ENCODE measurements around the gene RAMP3. TPM values are rescaled to one million over a fixed set of nuclear protein-coding genes. Genes with fewer than 3 reads are reported as not detected.

The RAMP3 gene
- total and polyA plus RNA-seq, 9 donors, result 2.5 to 7.2 (median 3.8) TPM

DNA sequence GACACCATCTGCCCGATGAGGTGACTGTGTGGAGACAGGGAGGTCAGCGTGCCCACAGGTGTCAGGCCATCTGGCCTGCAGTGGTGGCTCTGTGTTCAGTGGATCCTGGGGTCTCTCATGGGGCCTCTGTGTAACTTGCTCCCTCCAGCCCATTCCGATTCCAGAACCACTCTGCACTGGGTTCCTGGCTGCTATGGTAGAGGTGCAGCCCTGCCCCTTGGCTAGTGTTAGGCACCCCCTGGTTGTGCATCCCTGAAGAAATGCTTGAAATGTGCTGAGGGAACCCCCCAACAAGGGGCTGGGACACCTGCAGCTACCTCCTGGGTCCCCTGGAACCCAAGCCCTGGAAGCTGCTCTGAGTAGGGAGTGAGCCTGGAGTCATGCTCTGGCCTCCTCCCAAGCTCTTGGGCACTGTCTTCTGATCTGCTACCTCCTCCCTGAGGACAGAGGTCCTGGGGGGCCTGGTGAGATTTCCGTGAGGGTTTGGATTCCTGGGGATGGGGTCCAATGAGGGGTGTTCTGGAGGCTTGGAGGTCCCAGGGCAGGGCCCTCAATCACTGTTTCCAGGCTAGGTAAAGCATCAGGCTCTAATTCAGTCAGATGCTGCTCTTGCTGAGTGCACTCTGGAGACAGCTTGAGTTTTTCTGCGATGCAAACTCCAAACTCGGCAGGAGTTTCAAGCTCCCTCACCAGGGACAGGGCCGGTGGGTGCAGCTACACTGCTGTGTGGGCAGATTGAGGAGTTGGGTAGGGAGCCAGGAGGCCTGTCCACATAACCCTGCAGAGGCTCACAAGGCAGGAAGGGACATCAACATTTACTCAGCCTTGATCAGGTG is 27.7 kb downstream of the RAMP3 start:
- Histone ChIP-seq H3K27ac (ENCODE audit: low read length) (no peak overlapping the region), H3K36me3 (ENCODE audit: control insufficient read depth, insufficient read depth, low read length) (no peaks in the 10 kb centered on the region), H3K27me3 (ENCODE audit: control insufficient read depth, insufficient read depth, low read length) (no peaks in the 10 kb centered on the region), H3K4me1 (ENCODE audit: control insufficient read depth, insufficient read depth, low read length) (no peaks in the 10 kb centered on the region), H3K9me3 (replicated peaks; ENCODE audit: control insufficient read depth, low read depth, low read length) (no peaks in the 10 kb centered on the region), H3K4me3 (ENCODE audit: low read length) (no peak overlapping the region)
- WGBS (ENCODE audit: insufficient coverage), result 57% methylated on average over 3 of the region's 7 CpGs
- no peak for DNase-seq

- DNase-seq, result no peak
- H3K4me3 ChIP-seq (ENCODE audit: low read length), result no peak overlapping the region
- no CpG with 5 or more reads among the region's 3 CpGs for WGBS (ENCODE audit: insufficient coverage)
Measured at GRCh38 chr7:45185864-45186250, 28.3 kb downstream of the RAMP3 start.

DNA sequence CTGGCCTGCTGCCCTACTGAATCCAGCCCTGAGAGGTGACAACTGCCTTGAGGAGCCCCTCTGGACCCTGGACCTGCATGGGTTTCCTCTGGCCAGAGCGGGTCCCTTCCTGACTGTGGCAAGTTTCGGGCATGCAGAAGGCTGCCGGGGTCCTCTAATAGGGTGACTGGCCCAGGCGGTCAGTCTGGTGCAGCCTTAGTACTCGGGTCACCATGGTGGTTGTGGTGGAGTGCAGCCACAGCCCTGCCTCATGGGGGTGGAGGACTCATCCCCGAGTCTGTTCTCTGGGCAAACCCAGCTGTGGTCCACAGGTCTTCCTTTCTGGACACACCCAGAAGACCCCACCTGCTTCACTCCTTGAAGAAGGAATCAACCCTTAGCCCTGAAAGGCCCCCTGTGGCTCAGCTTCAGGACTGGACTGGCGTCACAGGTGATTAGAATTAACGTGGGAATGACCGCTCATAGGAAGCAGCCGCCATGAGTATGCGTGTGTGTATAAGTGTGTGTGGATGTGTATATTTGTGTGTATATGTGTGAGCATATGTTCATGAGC is 28.7 kb downstream of the RAMP3 start:
- H3K4me1 ChIP-seq (ENCODE audit: control insufficient read depth, insufficient read depth, low read length), result no peaks in the 10 kb centered on the region
- H3K9me3 ChIP-seq (replicated peaks; ENCODE audit: control insufficient read depth, low read depth, low read length), result no peaks in the 10 kb centered on the region
- H3K27me3 ChIP-seq (ENCODE audit: control insufficient read depth, insufficient read depth, low read length), result no peaks in the 10 kb centered on the region
- H3K4me3 ChIP-seq (ENCODE audit: low read length), result no peak overlapping the region
- 87% methylated on average over 7 of the region's 11 CpGs for WGBS (ENCODE audit: insufficient coverage)
- no peaks in the 10 kb centered on the region for H3K36me3 ChIP-seq (ENCODE audit: control insufficient read depth, insufficient read depth, low read length)
- DNase-seq, result no peak
- H3K27ac ChIP-seq (ENCODE audit: low read length), result no peak overlapping the region

More at GRCh38 chr7:45185864-45186250, 28.3 kb downstream of the RAMP3 start:
- no peaks in the 10 kb centered on the region for H3K4me1 ChIP-seq (ENCODE audit: control insufficient read depth, insufficient read depth, low read length)
- no peaks in the 10 kb centered on the region for H3K9me3 ChIP-seq (replicated peaks; ENCODE audit: control insufficient read depth, low read depth, low read length)
- H3K27me3 ChIP-seq (ENCODE audit: control insufficient read depth, insufficient read depth, low read length), result no peaks in the 10 kb centered on the region
- H3K27ac ChIP-seq (ENCODE audit: low read length), result no peak overlapping the region
- no peaks in the 10 kb centered on the region for H3K36me3 ChIP-seq (ENCODE audit: control insufficient read depth, insufficient read depth, low read length)

GRCh38 chr7:45187089-45187945 is 29.7 kb downstream of the RAMP3 start:
- WGBS (ENCODE audit: insufficient coverage), result 69% methylated on average over 3 of the region's 9 CpGs
- Histone ChIP-seq H3K4me1 (ENCODE audit: control insufficient read depth, insufficient read depth, low read length) (no peaks in the 10 kb centered on the region), H3K4me3 (ENCODE audit: low read length) (no peak overlapping the region), H3K27ac (ENCODE audit: low read length) (no peak overlapping the region), H3K36me3 (ENCODE audit: control insufficient read depth, insufficient read depth, low read length) (no peaks in the 10 kb centered on the region), H3K27me3 (ENCODE audit: control insufficient read depth, insufficient read depth, low read length) (peaks cover under 1% of the 10 kb centered on the region), H3K9me3 (replicated peaks; ENCODE audit: control insufficient read depth, low read depth, low read length) (no peaks in the 10 kb centered on the region)
- no peak for DNase-seq

- Histone ChIP-seq H3K4me1 (ENCODE audit: control insufficient read depth, insufficient read depth, low read length) (no peaks in the 10 kb centered on the region), H3K27ac (ENCODE audit: low read length) (no peak overlapping the region), H3K9me3 (replicated peaks; ENCODE audit: control insufficient read depth, low read depth, low read length) (no peaks in the 10 kb centered on the region), H3K36me3 (ENCODE audit: control insufficient read depth, insufficient read depth, low read length) (no peaks in the 10 kb centered on the region), H3K4me3 (ENCODE audit: low read length) (no peak overlapping the region), H3K27me3 (ENCODE audit: control insufficient read depth, insufficient read depth, low read length) (peaks cover 2% of the 10 kb centered on the region)
- DNase-seq, result no peak
- 88% methylated on average over 8 of the region's 8 CpGs for WGBS (ENCODE audit: insufficient coverage)
Measured at GRCh38 chr7:45187946-45188411, 30.4 kb downstream of the RAMP3 start.

GRCh38 chr7:45188736-45189135 is 31.1 kb downstream of the RAMP3 start:
- no peak overlapping the region for H3K27ac ChIP-seq (ENCODE audit: low read length)
- 88% methylated on average over 8 of the region's 10 CpGs for WGBS (ENCODE audit: insufficient coverage)
- DNase-seq, result no peak

DNA sequence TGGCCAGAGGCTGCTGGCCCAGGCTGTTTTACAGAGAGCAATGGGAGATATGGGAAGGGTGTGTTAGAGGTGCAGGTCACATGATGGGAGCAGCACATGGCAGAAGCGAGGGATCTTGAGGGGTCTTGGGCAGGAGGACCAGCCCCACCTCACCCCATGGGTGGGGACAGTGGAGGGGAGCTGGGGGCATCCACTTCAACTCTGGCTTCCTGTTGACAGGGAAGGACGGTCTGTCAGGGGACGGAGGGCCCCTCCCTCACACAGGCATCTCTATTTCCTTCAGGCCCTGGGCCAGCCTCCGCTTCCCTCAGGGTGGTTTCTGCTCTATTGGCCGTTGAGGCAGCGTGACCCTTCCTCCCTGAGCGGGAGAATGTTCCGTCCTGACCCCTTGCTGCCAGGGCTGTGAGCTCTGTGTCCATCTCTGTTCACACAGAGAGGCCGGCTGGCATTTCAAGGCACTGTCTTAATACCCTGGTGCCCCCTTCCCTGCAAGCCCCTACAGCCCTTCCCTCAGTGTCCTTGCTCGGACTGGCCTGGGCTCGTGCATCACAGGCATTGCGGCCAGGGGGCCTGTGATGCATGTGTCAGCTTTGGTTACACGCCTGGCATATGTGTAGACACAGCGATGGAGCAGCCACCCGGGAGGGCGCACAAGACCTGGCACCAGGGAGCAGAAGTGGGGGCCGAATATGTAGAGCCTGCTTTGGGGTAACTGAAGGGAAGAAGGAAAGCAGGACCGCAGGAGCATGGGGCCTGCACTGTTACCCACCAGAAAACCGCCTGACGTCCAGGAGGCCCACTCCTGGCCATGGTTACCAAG is 31.8 kb downstream of the RAMP3 start:
- H3K4me3 ChIP-seq (ENCODE audit: low read length), result no peak overlapping the region
- H3K36me3 ChIP-seq (ENCODE audit: control insufficient read depth, insufficient read depth, low read length), result no peaks in the 10 kb centered on the region
- no peaks in the 10 kb centered on the region for H3K4me1 ChIP-seq (ENCODE audit: control insufficient read depth, insufficient read depth, low read length)
- peaks cover 2% of the 10 kb centered on the region for H3K27me3 ChIP-seq (ENCODE audit: control insufficient read depth, insufficient read depth, low read length)
- no peaks in the 10 kb centered on the region for H3K9me3 ChIP-seq (replicated peaks; ENCODE audit: control insufficient read depth, low read depth, low read length)
- H3K27ac ChIP-seq (ENCODE audit: low read length), result no peak overlapping the region
- 85% methylated on average over 17 of the region's 20 CpGs for WGBS (ENCODE audit: insufficient coverage)
- DNase-seq, result no peak

More at GRCh38 chr7:45188736-45189135, 31.1 kb downstream of the RAMP3 start:
- H3K9me3 ChIP-seq (replicated peaks; ENCODE audit: control insufficient read depth, low read depth, low read length), result no peaks in the 10 kb centered on the region
- peaks cover 2% of the 10 kb centered on the region for H3K27me3 ChIP-seq (ENCODE audit: control insufficient read depth, insufficient read depth, low read length)
- H3K4me1 ChIP-seq (ENCODE audit: control insufficient read depth, insufficient read depth, low read length), result no peaks in the 10 kb centered on the region
- H3K36me3 ChIP-seq (ENCODE audit: control insufficient read depth, insufficient read depth, low read length), result no peaks in the 10 kb centered on the region
- no peak overlapping the region for H3K4me3 ChIP-seq (ENCODE audit: low read length)

GRCh38 chr7:45190406-45191165 is 33.0 kb downstream of the RAMP3 start:
- H3K4me1 ChIP-seq (ENCODE audit: control insufficient read depth, insufficient read depth, low read length), result no peaks in the 10 kb centered on the region
- no peaks in the 10 kb centered on the region for H3K9me3 ChIP-seq (replicated peaks; ENCODE audit: control insufficient read depth, low read depth, low read length)
- no peak for DNase-seq
- 85% methylated on average over 14 of the region's 15 CpGs for WGBS (ENCODE audit: insufficient coverage)
- no peaks in the 10 kb centered on the region for H3K36me3 ChIP-seq (ENCODE audit: control insufficient read depth, insufficient read depth, low read length)
- peaks cover 2% of the 10 kb centered on the region for H3K27me3 ChIP-seq (ENCODE audit: control insufficient read depth, insufficient read depth, low read length)
- H3K4me3 ChIP-seq (ENCODE audit: low read length), result no peak overlapping the region
- H3K27ac ChIP-seq (ENCODE audit: low read length), result no peak overlapping the region

GRCh38 chr7:45191396-45191795 is 33.8 kb downstream of the RAMP3 start:
- WGBS (ENCODE audit: insufficient coverage), result no CpG with 5 or more reads among the region's 3 CpGs
- no peak overlapping the region for H3K4me3 ChIP-seq (ENCODE audit: low read length)
- no peaks in the 10 kb centered on the region for H3K36me3 ChIP-seq (ENCODE audit: control insufficient read depth, insufficient read depth, low read length)
- H3K9me3 ChIP-seq (replicated peaks; ENCODE audit: control insufficient read depth, low read depth, low read length), result no peaks in the 10 kb centered on the region
- H3K27me3 ChIP-seq (ENCODE audit: control insufficient read depth, insufficient read depth, low read length), result peaks cover 2% of the 10 kb centered on the region
- no peak overlapping the region for H3K27ac ChIP-seq (ENCODE audit: low read length)
- DNase-seq, result no peak
- H3K4me1 ChIP-seq (ENCODE audit: control insufficient read depth, insufficient read depth, low read length), result no peaks in the 10 kb centered on the region

Data from muscle of leg (tissue), 11 donors.